ENCODE results near the gene PADI6.

Gene PADI6

DNA sequence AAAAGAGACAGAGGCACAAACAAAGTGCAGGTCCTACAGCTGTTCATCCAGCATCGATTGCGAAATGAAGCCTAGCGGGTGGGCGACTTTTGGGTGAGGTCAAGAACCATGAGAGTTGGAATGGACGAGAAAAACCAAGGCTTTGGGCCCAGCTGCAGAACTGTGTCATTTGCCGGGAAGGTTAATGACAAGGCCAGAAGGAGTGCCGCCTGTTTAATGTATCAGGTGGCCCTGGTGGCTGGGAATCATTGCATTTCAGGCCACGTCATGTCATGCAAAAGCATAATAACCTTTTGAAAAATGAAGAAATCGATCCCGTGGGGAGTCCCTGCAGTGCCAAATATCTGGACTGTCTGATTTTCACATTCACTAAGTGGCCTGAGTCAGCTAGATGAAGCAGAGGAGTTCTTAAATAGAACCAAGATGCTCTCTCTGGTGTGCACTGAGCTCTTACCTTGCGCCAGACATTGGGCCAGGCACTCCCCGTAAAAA, 75.6 kb downstream of the PADI6 start:
- no peak for DNase-seq (ENCODE audit: low read depth)
- H3K4me3 ChIP-seq (ENCODE audit: low read depth, low read length), result no peak overlapping the region
- TF ChIP-seq CTCF (IDR thresholded peaks at IDR 0.05; ENCODE audit: control insufficient read depth, extremely low read depth, insufficient read depth), result no peak

Measured in LNCaP clone FGC (cell line).